ENCODE results near the gene IL1RAPL1. TPM values are rescaled to one million over a fixed set of nuclear protein-coding genes. Genes with fewer than 3 reads are reported as not detected.

Gene IL1RAPL1
- total and polyA plus RNA-seq, 2 donors (not counting 1 experiment from before 2014, with no cell fraction given), result 0.25 to 2.8 TPM

- DNase-seq (ENCODE audit: low read depth in 2 of 2), result peak in 1 of 2 donors; percentile 12
- no peaks in the 10 kb centered on the region for H3K4me1 ChIP-seq (ENCODE audit: control insufficient read depth, extremely low read depth, insufficient read depth, low read length)
- H2AFZ ChIP-seq (ENCODE audit: low read length), result no peak overlapping the region
- no peak overlapping the region for H3K4me2 ChIP-seq (ENCODE audit: extremely low read depth, insufficient read depth, low read length)
- no peaks in the 10 kb centered on the region for H3K27me3 ChIP-seq (ENCODE audit: control insufficient read depth, insufficient read depth, low read length)
- H3K9ac ChIP-seq (ENCODE audit: insufficient read depth, low read length), result no peak overlapping the region
- H3K79me2 ChIP-seq (ENCODE audit: control insufficient read depth, insufficient read depth, low read length), result no peaks in the 10 kb centered on the region
- H3K9me3 ChIP-seq (ENCODE audit: control insufficient read depth, insufficient read depth, low read depth, low read length), result no peaks in the 10 kb centered on the region
- H3K4me3 ChIP-seq (replicated peaks in 1 of 4; ENCODE audit: control extremely low read depth in 1 of 4, insufficient read depth in 1 of 4, low read depth in 3 of 4, low read length in 4 of 4), result no peak overlapping the region
- H3K27ac ChIP-seq (ENCODE audit: insufficient read depth, low read length), result no peak overlapping the region
- H4K20me1 ChIP-seq (ENCODE audit: control insufficient read depth, extremely low read depth, insufficient read depth, low read length), result no peaks in the 10 kb centered on the region
- no peaks in the 10 kb centered on the region for H3K36me3 ChIP-seq (ENCODE audit: control insufficient read depth, insufficient read depth, low read length)
- TF ChIP-seq EZH2 (IDR thresholded peaks at IDR 0.05; ENCODE audit: low read length, missing control alignments) (no peak), CTCF (conservative IDR thresholded peaks at IDR 0.05 in 1 of 2, IDR thresholded peaks at IDR 0.05 in 1 of 2; ENCODE audit: low read depth in 1 of 2, low read length in 2 of 2) (no peak)
These were observed 1052.9 kb downstream of the IL1RAPL1 start for GRCh38 chrX:29640106-29640505.

- TF ChIP-seq CTCF (conservative IDR thresholded peaks at IDR 0.05 in 1 of 2, IDR thresholded peaks at IDR 0.05 in 1 of 2; ENCODE audit: low read depth in 1 of 2, low read length in 2 of 2) (no peak), EZH2 (IDR thresholded peaks at IDR 0.05; ENCODE audit: low read length, missing control alignments) (no peak)
- DNase-seq (ENCODE audit: low read depth in 2 of 2), result no peak
- no peak overlapping the region for H2AFZ ChIP-seq (ENCODE audit: low read length)
- H3K9ac ChIP-seq (ENCODE audit: insufficient read depth, low read length), result no peak overlapping the region
- no peaks in the 10 kb centered on the region for H3K4me1 ChIP-seq (ENCODE audit: control insufficient read depth, extremely low read depth, insufficient read depth, low read length)
- no peak overlapping the region for H3K27ac ChIP-seq (ENCODE audit: insufficient read depth, low read length)
- H4K20me1 ChIP-seq (ENCODE audit: control insufficient read depth, extremely low read depth, insufficient read depth, low read length), result no peaks in the 10 kb centered on the region
- no peaks in the 10 kb centered on the region for H3K79me2 ChIP-seq (ENCODE audit: control insufficient read depth, insufficient read depth, low read length)
- no peaks in the 10 kb centered on the region for H3K27me3 ChIP-seq (ENCODE audit: control insufficient read depth, insufficient read depth, low read length)
- no peaks in the 10 kb centered on the region for H3K36me3 ChIP-seq (ENCODE audit: control insufficient read depth, insufficient read depth, low read length)
- no peak overlapping the region for H3K4me2 ChIP-seq (ENCODE audit: extremely low read depth, insufficient read depth, low read length)
- no peaks in the 10 kb centered on the region for H3K9me3 ChIP-seq (ENCODE audit: control insufficient read depth, insufficient read depth, low read depth, low read length)
- no peak overlapping the region for H3K4me3 ChIP-seq (replicated peaks in 1 of 4; ENCODE audit: control extremely low read depth in 1 of 4, insufficient read depth in 1 of 4, low read depth in 3 of 4, low read length in 4 of 4)
These were observed 1054.2 kb downstream of the IL1RAPL1 start for GRCh38 chrX:29641461-29641860.

GRCh38 chrX:29643181-29643580 is 1055.9 kb downstream of the IL1RAPL1 start:
- no peak overlapping the region for H3K27ac ChIP-seq (ENCODE audit: insufficient read depth, low read length)
- H3K9me3 ChIP-seq (ENCODE audit: control insufficient read depth, insufficient read depth, low read depth, low read length), result no peaks in the 10 kb centered on the region
- no peaks in the 10 kb centered on the region for H4K20me1 ChIP-seq (ENCODE audit: control insufficient read depth, extremely low read depth, insufficient read depth, low read length)
- no peak overlapping the region for H3K4me3 ChIP-seq (replicated peaks in 1 of 4; ENCODE audit: control extremely low read depth in 1 of 4, insufficient read depth in 1 of 4, low read depth in 3 of 4, low read length in 4 of 4)
- no peak for DNase-seq (ENCODE audit: low read depth in 2 of 2)
- TF ChIP-seq CTCF (conservative IDR thresholded peaks at IDR 0.05 in 1 of 2, IDR thresholded peaks at IDR 0.05 in 1 of 2; ENCODE audit: low read depth in 1 of 2, low read length in 2 of 2) (no peak), EZH2 (IDR thresholded peaks at IDR 0.05; ENCODE audit: low read length, missing control alignments) (no peak)
- H3K4me1 ChIP-seq (ENCODE audit: control insufficient read depth, extremely low read depth, insufficient read depth, low read length), result no peaks in the 10 kb centered on the region
- H2AFZ ChIP-seq (ENCODE audit: low read length), result no peak overlapping the region
- H3K9ac ChIP-seq (ENCODE audit: insufficient read depth, low read length), result no peak overlapping the region
- no peaks in the 10 kb centered on the region for H3K27me3 ChIP-seq (ENCODE audit: control insufficient read depth, insufficient read depth, low read length)
- no peaks in the 10 kb centered on the region for H3K36me3 ChIP-seq (ENCODE audit: control insufficient read depth, insufficient read depth, low read length)
- no peaks in the 10 kb centered on the region for H3K79me2 ChIP-seq (ENCODE audit: control insufficient read depth, insufficient read depth, low read length)
- H3K4me2 ChIP-seq (ENCODE audit: extremely low read depth, insufficient read depth, low read length), result no peak overlapping the region

All from fibroblast of lung (primary cell).